Transverse colon (tissue), 3 donors: ENCODE results near the gene MTX2.

Experiments used
- CTCF ChIP-seq, 5 experiments: fragments of 200-600 bp in 3 of 5; fragments of 450-650 bp in 2 of 5; sonication (generic) in 3 of 5; IDR thresholded peaks; 1 replicate in 2 of 5; 2 replicates in 3 of 5; pipeline ENCODE4 v1.5.1; 2016 to 2017; ENCODE audit warnings: antibody characterized with exemption in 5 of 5, inconsistent platforms in 3 of 5, mild to moderate bottlenecking in 2 of 5, moderate library complexity in 1 of 5
- POLR2A ChIP-seq: fragments of 450-650 bp; IDR thresholded peaks from one replicate; pipeline ENCODE4 v1.6.1; 2016; ENCODE audit warnings: antibody characterized with exemption, mild to moderate bottlenecking, moderate library complexity

GRCh38 chr2:176227874-176228273, 41.4 kb upstream of the MTX2 start:
- no peak for TF ChIP-seq POLR2A
- no peak for TF ChIP-seq CTCF (IDR thresholded peaks at IDR 0.05)
